Testis (tissue), 3 donors: ENCODE results near the gene IPO7. TPM values are rescaled to one million over a fixed set of nuclear protein-coding genes. Genes with fewer than 3 reads are reported as not detected.

Experiments used
- DNase-seq: peaks from one replicate; pipeline ENCODE4 v3.0.0-alpha.2; 2019
- H3K27ac ChIP-seq, 2 donors: fragments of 200-600 bp; sonication (generic); one replicate each; pipeline ENCODE4 v1.5.1; 2019
- H3K27me3 ChIP-seq: fragments of 200-600 bp; sonication (generic); one replicate; pipeline ENCODE4 v1.5.1; 2019
- H3K36me3 ChIP-seq: fragments of 200-600 bp; sonication (generic); one replicate; pipeline ENCODE4 v1.5.1; 2017; ENCODE audit warnings: low read depth; ENCODE audit errors: missing control alignments
- H3K4me1 ChIP-seq: fragments of 200-600 bp; sonication (generic); one replicate; pipeline ENCODE4 v1.5.1; 2019
- H3K4me3 ChIP-seq, 2 donors: fragments of 200-600 bp; sonication (generic); one replicate each; pipeline ENCODE4 v1.5.1; 2017 to 2019
- H3K9me3 ChIP-seq: fragments of 200-600 bp; sonication (generic); one replicate; pipeline ENCODE4 v1.5.1; 2017
- POLR2A ChIP-seq: fragments of 450-650 bp; IDR thresholded peaks from one replicate; pipeline ENCODE4 v1.6.1; 2017; ENCODE audit warnings: antibody characterized with exemption, mild to moderate bottlenecking, moderate library complexity
- WGBS, 2 donors: methylation state at CpG; one replicate each; pipeline ENCODE4 v1.1.5; 2018; 5-methylcytosine and 5-hydroxymethylcytosine counted together
- intact Hi-C: fragments of 100-400 bp; cut with DNase I; formaldehyde crosslinking; loops from one replicate; pipeline ENCODE4 v1.15.1; 2023; ENCODE audit warnings: low total_unique reads
- polyA plus RNA-seq: library from polyadenylated mRNA; stranded (reverse); fragments of 350-450 nt; fragmentation: Illumina TruSeq; extraction: RNeasy Lipid Tissue Mini Kit (QIAGEN cat#74804); gene quantifications from one replicate; pipeline ENCODE4 v1.2.3, GENCODE V29; 2014; ENCODE audit warnings: low read depth, low replicate concordance; ENCODE audit not compliant: insufficient read depth
- small RNA-seq, 2 donors: library from RNA; depleted of rRNA; stranded (forward); fragments of <200 nt; gene quantifications; one replicate each; pipeline ENCODE3, GENCODE V24; 2016
- total RNA-seq, 2 donors: library from RNA; depleted of rRNA; stranded (reverse); fragments of >200 nt; gene quantifications; one replicate each; pipeline ENCODE4 v1.2.3, GENCODE V29; 2016
- TF ChIP-seq, protein P1 (sequence below), 3 experiments: fragments of 450-650 bp in 2 of 3; fragments of 200-600 bp in 1 of 3; sonication (generic) in 1 of 3; IDR thresholded peaks; one replicate each; pipeline ENCODE4 v1.5.1; 2016 to 2019; ENCODE audit warnings: antibody characterized with exemption in 3 of 3, mild to moderate bottlenecking in 2 of 3, moderate library complexity in 1 of 3

The IPO7 gene
- total and polyA plus RNA-seq, 3 donors from 2014 or later: 28.8 to 65.6 (median 51.7) TPM

DNA sequence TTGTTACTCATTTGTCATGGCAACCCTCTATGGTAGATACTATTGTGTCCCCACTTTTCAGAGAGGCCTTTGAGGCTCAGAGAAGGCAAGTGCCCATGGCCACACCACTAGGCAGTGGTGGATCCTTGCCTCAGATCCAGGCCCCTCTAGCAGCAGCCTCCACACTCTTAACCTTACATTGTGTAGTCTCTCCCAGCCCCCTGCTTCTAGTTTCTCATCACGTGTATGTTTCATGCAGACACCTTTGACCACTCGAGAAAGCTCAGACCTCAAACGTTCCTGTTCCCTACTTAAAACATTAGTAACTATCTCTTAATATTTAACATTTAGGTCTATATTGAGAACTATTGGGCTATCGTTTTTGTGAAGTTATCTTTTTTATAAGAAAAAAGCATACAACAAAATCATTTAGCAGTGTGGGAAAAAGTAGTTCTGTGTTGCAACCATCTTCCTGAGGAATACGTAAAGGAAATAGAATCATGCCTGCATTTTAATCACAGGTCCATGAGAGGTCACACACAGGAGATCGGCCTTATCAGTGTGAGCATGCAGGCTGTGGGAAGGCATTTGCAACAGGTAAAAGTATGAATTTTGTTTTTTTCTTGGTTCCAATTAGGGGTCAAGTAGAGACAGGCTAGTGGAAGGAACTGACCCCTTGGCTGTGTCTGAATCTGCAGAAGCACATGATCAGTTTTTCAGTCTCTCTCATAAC is 111.5 kb downstream of the IPO7 start:
- 83 to 90% methylated on average over 6 of the region's 6 CpGs for WGBS, 2 donors
- intact Hi-C loops: no loop called here
- no peak for TF ChIP-seq POLR2A
- TF ChIP-seq, protein P1, sequence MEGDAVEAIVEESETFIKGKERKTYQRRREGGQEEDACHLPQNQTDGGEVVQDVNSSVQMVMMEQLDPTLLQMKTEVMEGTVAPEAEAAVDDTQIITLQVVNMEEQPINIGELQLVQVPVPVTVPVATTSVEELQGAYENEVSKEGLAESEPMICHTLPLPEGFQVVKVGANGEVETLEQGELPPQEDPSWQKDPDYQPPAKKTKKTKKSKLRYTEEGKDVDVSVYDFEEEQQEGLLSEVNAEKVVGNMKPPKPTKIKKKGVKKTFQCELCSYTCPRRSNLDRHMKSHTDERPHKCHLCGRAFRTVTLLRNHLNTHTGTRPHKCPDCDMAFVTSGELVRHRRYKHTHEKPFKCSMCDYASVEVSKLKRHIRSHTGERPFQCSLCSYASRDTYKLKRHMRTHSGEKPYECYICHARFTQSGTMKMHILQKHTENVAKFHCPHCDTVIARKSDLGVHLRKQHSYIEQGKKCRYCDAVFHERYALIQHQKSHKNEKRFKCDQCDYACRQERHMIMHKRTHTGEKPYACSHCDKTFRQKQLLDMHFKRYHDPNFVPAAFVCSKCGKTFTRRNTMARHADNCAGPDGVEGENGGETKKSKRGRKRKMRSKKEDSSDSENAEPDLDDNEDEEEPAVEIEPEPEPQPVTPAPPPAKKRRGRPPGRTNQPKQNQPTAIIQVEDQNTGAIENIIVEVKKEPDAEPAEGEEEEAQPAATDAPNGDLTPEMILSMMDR (IDR thresholded peaks at IDR 0.05): no peak
- H3K27me3 ChIP-seq: no peaks in the 10 kb centered on the region
- H3K4me3 ChIP-seq: no peak overlapping the region
- H3K9me3 ChIP-seq: no peaks in the 10 kb centered on the region
- no peak for DNase-seq
- H3K36me3 ChIP-seq: no peaks in the 10 kb centered on the region
- H3K27ac ChIP-seq: no peak overlapping the region
- H3K4me1 ChIP-seq: no peaks in the 10 kb centered on the region

Small RNA genes lying within 50 kb of the gene (small RNA-seq; reads per million reads assigned to genes)
- gene SNORA23: 174 to 230 reads per million in 2 donors

Other genes starting within 250 kb of the IPO7 start
- gene DENND5A, start 119.3 kb upstream of the IPO7 start, total RNA-seq: 10 to 100 TPM; 73.6 to 88.8 TPM
- gene DENND5A, start 119.3 kb upstream of the IPO7 start, polyA plus RNA-seq: 51.2 TPM
- gene TMEM41B, start 70.1 kb upstream of the IPO7 start, total RNA-seq: 10 to 100 TPM; 37.5 to 42.6 TPM
- gene TMEM41B, start 70.1 kb upstream of the IPO7 start, polyA plus RNA-seq: 24.2 TPM
- 10 to 100 TPM; 37.2 to 49.9 TPM for gene ZNF143, start 76.4 kb downstream of the IPO7 start, total RNA-seq
- 43.6 TPM for gene ZNF143, start 76.4 kb downstream of the IPO7 start, polyA plus RNA-seq
- 10 to 100 TPM; 34.3 to 59.8 TPM for gene WEE1, start 189.0 kb downstream of the IPO7 start, total RNA-seq
- gene WEE1, start 189.0 kb downstream of the IPO7 start, polyA plus RNA-seq: 100 TPM